Smooth muscle cell (in vitro differentiated cells): Measurements from ENCODE around the gene SPCS3. TPM values are rescaled to one million over a fixed set of nuclear protein-coding genes. Genes with fewer than 3 reads are reported as not detected.
"Not testable (repeated sequence)": the region's sequence is repeated elsewhere in the genome, so short reads cannot be mapped to it uniquely, and the experiment has no call there.

Source experiments
- DNase-seq: peaks from one replicate; lab custom pipeline; 2025; ENCODE audit not compliant: unreplicated experiment; lab: John Stamatoyannopoulos, UW
- H2AFZ ChIP-seq: fragments of 200-600 bp; sonication (generic); 2 replicates; pipeline ENCODE4 v1.6.0; 2016; ENCODE audit warnings: antibody characterized with exemption, low read depth, mild to moderate bottlenecking
- H3F3A ChIP-seq: fragments of 200-600 bp; sonication (generic); 2 replicates; pipeline ENCODE4 v1.6.0; 2017; ENCODE audit warnings: antibody characterized with exemption, low read depth
- H3K27ac ChIP-seq: fragments of 200-600 bp; sonication (generic); 2 replicates; pipeline ENCODE4 v1.5.1; 2016; ENCODE audit warnings: low read depth, mild to moderate bottlenecking
- H3K27me3 ChIP-seq: fragments of 200-600 bp; sonication (generic); 2 replicates; pipeline ENCODE4 v1.6.1; 2016; ENCODE audit warnings: low read depth, mild to moderate bottlenecking
- H3K36me3 ChIP-seq: fragments of 200-600 bp; sonication (generic); 2 replicates; pipeline ENCODE4 v1.5.1; 2016; ENCODE audit warnings: low read depth
- H3K4me1 ChIP-seq: fragments of 200-600 bp; sonication (generic); 2 replicates; pipeline ENCODE4 v1.5.1; 2016; ENCODE audit warnings: low read depth
- H3K4me2 ChIP-seq: fragments of 200-600 bp; sonication (generic); 2 replicates; pipeline ENCODE4 v1.6.0; 2016; ENCODE audit warnings: mild to moderate bottlenecking
- H3K4me3 ChIP-seq: fragments of 200-600 bp; sonication (generic); 2 replicates; pipeline ENCODE4 v1.5.1; 2016; ENCODE audit warnings: mild to moderate bottlenecking
- H3K79me2 ChIP-seq: fragments of 200-600 bp; sonication (generic); 2 replicates; pipeline ENCODE4 v1.6.0; 2016; ENCODE audit warnings: low read depth, mild to moderate bottlenecking
- H3K9ac ChIP-seq: fragments of 200-600 bp; sonication (generic); 2 replicates; pipeline ENCODE4 v1.6.0; 2016; ENCODE audit warnings: low read depth
- H3K9me3 ChIP-seq: fragments of 200-600 bp; sonication (generic); replicated peaks from 2 replicates; pipeline ENCODE4 v1.5.1; 2016; ENCODE audit warnings: low read depth
- H4K20me1 ChIP-seq: fragments of 200-600 bp; sonication (generic); 2 replicates; pipeline ENCODE4 v1.6.0; 2016; ENCODE audit warnings: low read depth
- CTCF ChIP-seq: fragments of 200-600 bp; sonication (generic); IDR thresholded peaks from 2 replicates; pipeline ENCODE4 v1.5.1; 2017; ENCODE audit warnings: borderline replicate concordance, mild to moderate bottlenecking, antibody characterized with exemption; ENCODE audit not compliant: insufficient read depth, poor library complexity, severe bottlenecking
- WGBS: methylation state at CpG from one replicate; pipeline ENCODE4 v1.1.7; 2016; ENCODE audit warnings: low lambda C conversion rate; 5-methylcytosine and 5-hydroxymethylcytosine counted together
- polyA plus RNA-seq: library from polyadenylated mRNA; unstranded; fragments of >200 nt; fragmentation: Nextera tagmentation; extraction: Ambion mirVana; gene quantifications from 2 replicates; pipeline ENCODE4 v1.2.1, GENCODE V29; 2016
- total RNA-seq: library from RNA; depleted of rRNA; stranded (reverse); fragments of >200 nt; gene quantifications from 2 replicates; pipeline ENCODE4 v1.2.3, GENCODE V29; 2014

The SPCS3 gene
- total and polyA plus RNA-seq, 2 experiments from 2014 or later: 116 to 195 TPM

- Histone ChIP-seq H3K9ac (no peak overlapping the region), H3K9me3 (no peaks in the 10 kb centered on the region), H3K79me2 (no peaks in the 10 kb centered on the region), H2AFZ (no peak overlapping the region), H3K4me2 (no peak overlapping the region), H3K27ac (no peak overlapping the region), H3K27me3 (no peaks in the 10 kb centered on the region), H3K4me3 (no peak overlapping the region), H3K36me3 (no peaks in the 10 kb centered on the region), H3F3A (no peaks in the 10 kb centered on the region), H3K4me1 (no peaks in the 10 kb centered on the region), H4K20me1 (peaks cover 9% of the 10 kb centered on the region)
- 52% methylated on average over 8 of the region's 8 CpGs for WGBS
- no peak for DNase-seq
- peak; percentile 67 for TF ChIP-seq CTCF
Observed at GRCh38 chr4:176340871-176341685, 21.3 kb downstream of the SPCS3 start.

GRCh38 chr4:176342384-176342783 lies 22.6 kb downstream of the SPCS3 start:
- Histone ChIP-seq H3K9ac (no peak overlapping the region), H3K79me2 (no peaks in the 10 kb centered on the region), H3F3A (no peaks in the 10 kb centered on the region), H3K36me3 (no peaks in the 10 kb centered on the region), H3K4me3 (no peak overlapping the region), H3K27me3 (no peaks in the 10 kb centered on the region), H3K4me2 (no peak overlapping the region), H3K4me1 (no peaks in the 10 kb centered on the region), H3K27ac (no peak overlapping the region), H3K9me3 (no peaks in the 10 kb centered on the region), H2AFZ (no peak overlapping the region), H4K20me1 (peaks cover 9% of the 10 kb centered on the region)
- TF ChIP-seq CTCF: no peak
- WGBS: 93% methylated on average over 7 of the region's 7 CpGs
- DNase-seq: no peak

- no peak for DNase-seq
- no peak overlapping the region for H3K4me2 ChIP-seq
- H3K36me3 ChIP-seq: no peaks in the 10 kb centered on the region
- H3K4me3 ChIP-seq: no peak overlapping the region
- no peaks in the 10 kb centered on the region for H3K4me1 ChIP-seq
- H3K9ac ChIP-seq: no peak overlapping the region
- no peak overlapping the region for H2AFZ ChIP-seq
- no peak for TF ChIP-seq CTCF
- no peak overlapping the region for H3K27ac ChIP-seq
- H4K20me1 ChIP-seq: peaks cover 9% of the 10 kb centered on the region
- H3K27me3 ChIP-seq: no peaks in the 10 kb centered on the region
- 100% methylated on average over 2 of the region's 2 CpGs for WGBS
- H3K79me2 ChIP-seq: no peaks in the 10 kb centered on the region
- H3K9me3 ChIP-seq: no peaks in the 10 kb centered on the region
- no peaks in the 10 kb centered on the region for H3F3A ChIP-seq
Observed at GRCh38 chr4:176343286-176343685, 23.5 kb downstream of the SPCS3 start.

- not testable (repeated sequence) for H3K27ac ChIP-seq, DNase-seq, H3K4me2 ChIP-seq, H3K36me3 ChIP-seq, H3K27me3 ChIP-seq, H3K4me3 ChIP-seq, H3K4me1 ChIP-seq, H3K9ac ChIP-seq, H2AFZ ChIP-seq, H3F3A ChIP-seq, H4K20me1 ChIP-seq, H3K79me2 ChIP-seq, H3K9me3 ChIP-seq
- 75% methylated on average over 7 of the region's 7 CpGs for WGBS
Observed at GRCh38 chr4:176345346-176345745, 25.6 kb downstream of the SPCS3 start.

- not testable (repeated sequence) for DNase-seq, H3K4me3 ChIP-seq, H3K27me3 ChIP-seq, H3F3A ChIP-seq, H3K79me2 ChIP-seq, H3K4me1 ChIP-seq, H3K27ac ChIP-seq, H3K4me2 ChIP-seq, H3K36me3 ChIP-seq, H3K9me3 ChIP-seq, H3K9ac ChIP-seq, H2AFZ ChIP-seq, H4K20me1 ChIP-seq
- WGBS: 57% methylated on average over 2 of the region's 2 CpGs
Observed at GRCh38 chr4:176346836-176347235, 27.1 kb downstream of the SPCS3 start.
